Activated CD8-positive, alpha-beta memory T cell treated with anti-CD3 and anti-CD28 coated beads, Interleukin-2, amount 50 U/mL, for 1 hour (primary cell): ENCODE data around the gene EGR4.
"Not testable (repeated sequence)": the region's sequence is repeated elsewhere in the genome, so short reads cannot be mapped to it uniquely, and the experiment has no call there.

Experiments used
- DNase-seq: peaks from one replicate; pipeline ENCODE4 v3.0.0-alpha.2; 2020; ENCODE audit errors: extremely low read depth

EGR4 gene

DNA sequence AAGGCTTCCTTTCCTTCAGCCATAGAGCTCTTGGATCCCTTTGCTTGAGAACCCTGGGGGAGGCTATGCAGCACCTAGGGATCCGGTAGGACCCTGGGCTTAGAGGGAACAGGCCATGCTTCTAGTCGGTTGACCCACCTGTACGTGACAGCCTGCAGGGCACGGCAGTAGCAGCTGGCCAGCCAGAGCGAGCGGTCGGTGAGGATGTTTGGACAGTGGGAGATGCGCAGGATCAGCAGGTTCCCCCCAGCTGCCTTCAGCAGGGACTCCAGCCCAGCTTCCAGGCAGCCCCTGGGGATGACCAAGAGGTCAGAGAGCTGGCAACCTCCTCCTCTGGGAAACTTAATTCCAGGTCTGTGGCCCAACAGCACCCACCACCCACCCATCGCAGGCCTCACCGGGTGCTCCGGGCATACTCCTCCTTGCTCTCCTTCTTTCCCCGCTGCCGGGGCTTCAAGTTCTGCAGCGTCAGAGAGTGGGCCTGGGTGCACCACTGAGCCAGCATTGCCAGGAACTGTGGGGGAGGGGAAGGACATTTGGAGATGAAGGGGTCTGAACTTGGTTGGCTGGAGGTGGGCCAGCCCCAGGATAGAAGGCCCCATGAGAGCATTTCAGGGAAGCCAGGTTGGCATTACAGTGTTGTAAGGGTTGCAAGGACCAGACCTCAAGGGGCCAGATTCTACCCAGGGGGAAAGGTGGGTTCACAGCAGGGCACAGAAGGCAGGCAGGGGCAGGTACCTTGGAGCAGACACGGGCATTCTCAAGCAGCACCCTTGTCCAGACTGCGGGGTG, 29.6 kb downstream of the EGR4 start:
- no peak for DNase-seq

DNA sequence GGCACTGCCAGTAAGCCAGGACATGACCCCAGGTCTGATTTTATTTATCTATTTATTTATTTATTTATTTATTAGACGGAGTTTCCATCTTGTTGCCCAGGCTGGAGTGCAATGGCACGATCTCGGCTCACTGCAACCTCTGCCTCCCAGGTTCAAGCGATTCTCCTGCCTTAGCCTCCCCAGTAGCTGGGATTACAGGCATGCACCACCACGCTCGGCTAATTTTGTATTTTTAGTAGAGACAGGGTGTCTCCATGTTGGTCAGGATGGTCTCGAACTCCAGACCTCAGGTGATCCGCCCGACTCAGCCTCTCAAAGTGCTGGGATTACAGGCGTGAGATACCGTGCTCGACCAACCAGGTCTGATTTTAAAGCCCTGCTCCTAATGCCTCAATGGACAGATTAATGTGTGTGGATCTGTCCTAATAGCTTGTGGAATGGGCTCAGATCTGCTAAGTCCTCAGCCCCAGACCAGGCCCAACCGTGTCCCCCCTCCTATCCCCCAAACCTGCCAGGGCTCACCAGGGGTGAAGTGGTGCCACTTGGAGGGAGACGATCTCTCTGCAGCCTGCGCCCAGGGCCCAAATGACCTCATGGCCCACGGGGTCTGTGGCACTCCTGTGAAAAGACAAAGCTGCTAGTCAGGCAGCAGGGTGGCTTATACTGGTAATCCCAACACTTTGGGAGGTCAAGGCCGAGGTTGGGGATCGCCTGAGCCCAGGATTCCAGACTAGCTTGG, 30.5 kb downstream of the EGR4 start:
- not testable (repeated sequence) for DNase-seq

DNA sequence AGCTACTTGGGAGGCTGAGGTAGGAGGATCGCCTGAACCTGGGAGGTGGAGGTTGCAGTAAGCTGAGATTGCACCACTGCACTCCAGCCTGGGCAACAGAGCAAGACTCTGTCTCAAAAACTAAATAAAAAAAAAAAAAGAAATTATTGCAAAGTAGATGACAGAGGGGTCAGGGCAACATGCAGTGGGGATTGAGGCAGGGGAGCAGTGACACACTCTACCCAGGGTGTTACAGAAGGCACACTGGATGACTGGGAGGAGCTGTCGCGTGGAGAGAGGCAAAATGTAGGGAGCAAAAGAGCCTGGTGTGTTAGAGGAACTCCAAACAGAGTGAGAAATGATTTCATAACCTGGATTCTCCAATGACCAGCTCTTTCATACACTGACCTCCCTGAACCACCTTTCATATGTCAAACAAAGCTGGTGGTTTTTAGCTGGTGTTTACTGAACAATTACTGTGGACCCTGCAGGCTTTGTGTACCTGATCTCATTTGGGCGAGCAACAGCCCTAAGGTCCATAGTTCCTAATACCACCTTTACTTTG, 31.2 kb downstream of the EGR4 start:
- DNase-seq: no peak

DNA sequence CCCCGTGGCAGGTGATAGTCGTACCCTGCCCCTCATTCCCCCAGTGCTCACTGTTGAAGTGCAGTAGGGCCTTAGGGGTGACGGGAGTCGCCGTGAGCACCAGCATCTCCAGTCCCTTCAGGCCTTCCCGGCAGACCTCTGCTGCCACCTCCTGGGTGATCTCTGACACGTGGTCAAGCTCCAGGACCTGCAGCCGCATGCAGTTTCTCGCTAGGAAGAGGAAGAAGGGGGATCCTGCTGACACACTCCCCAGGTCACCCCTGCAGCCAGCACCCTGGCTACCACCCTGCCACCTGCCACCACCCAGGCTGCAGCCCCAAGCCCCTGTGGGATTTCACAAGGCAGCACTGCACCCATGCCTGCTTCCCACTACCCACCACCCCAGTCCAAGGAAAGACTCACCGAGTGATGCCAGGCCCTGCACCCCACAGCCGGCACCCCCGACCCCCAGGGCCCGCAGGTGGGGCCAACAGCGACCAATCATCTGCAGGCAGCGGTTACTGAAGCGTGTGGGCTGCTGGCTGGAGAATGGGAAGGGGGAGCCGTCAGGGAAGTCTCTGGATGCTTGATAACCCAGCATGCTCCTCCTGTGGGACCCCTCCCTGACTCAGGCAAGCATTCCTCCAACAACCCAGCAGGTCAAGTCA, 32.9 kb downstream of the EGR4 start:
- DNase-seq: no peak

DNA sequence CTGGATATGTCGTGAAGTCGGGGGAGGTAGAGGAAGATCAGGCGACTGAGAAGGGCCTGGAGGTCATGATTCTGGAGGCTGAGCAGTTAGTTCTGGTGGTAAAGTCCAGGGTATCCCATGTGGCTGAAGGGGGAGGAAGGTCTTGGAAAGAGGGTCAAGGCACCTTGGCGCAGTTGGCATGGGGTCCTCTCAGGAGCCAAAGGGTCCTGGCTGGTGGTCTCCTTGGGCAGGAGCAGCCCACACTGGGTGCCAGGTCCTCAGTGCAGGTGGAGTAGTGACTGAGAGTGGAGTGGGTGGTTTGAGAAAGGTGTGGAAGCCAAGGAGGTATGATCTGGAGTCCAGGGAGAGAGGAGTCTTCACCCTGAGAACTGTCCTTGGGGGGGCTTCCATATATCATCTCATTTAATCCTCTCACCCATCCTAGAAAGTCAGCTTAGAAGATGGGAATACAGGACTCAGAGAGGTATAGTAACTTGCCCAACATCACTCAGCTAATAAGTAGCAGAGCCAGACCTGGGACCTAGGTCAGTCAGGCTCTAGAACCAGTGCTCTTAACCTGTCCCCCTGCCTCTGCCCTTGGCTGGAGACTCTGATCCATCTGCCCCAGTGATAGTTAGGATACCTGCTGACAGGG, 33.5 kb downstream of the EGR4 start:
- no peak for DNase-seq

DNA sequence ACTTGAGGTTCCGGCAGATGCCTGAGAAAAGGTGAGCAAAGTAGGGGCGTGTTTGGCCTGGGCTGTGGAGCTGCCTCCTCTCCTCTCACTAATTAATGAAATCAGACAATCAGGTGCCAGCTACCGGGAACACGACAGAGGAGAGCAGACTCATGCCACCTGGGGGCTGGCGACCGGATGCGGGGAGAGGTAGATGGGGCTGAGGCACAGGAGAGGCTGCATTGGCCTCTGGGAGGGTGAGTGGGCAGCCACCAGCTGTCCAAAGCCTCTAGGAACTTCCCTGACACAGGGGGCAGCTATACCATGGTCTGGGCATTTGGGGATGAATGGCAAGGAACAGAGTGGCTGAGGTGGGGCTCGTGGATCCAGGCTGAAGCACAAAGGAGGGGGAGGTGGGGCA, 34.1 kb downstream of the EGR4 start:
- DNase-seq: no peak

DNA sequence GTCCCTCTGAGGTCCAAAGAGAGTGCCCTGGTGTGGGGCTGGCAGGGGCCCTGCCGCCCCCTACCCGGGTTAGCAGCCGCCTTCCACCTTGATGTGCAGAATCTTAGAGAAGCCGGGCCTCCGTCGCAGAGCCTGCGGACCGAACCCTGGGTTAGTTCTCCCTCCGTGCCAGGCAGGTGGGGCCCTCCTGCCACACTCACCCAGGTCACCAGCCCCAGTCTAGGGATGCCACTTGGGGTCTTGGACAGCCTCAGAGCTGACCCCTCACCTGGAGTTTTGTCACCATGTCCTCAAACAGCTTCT, 34.5 kb downstream of the EGR4 start:
- no peak for DNase-seq

DNA sequence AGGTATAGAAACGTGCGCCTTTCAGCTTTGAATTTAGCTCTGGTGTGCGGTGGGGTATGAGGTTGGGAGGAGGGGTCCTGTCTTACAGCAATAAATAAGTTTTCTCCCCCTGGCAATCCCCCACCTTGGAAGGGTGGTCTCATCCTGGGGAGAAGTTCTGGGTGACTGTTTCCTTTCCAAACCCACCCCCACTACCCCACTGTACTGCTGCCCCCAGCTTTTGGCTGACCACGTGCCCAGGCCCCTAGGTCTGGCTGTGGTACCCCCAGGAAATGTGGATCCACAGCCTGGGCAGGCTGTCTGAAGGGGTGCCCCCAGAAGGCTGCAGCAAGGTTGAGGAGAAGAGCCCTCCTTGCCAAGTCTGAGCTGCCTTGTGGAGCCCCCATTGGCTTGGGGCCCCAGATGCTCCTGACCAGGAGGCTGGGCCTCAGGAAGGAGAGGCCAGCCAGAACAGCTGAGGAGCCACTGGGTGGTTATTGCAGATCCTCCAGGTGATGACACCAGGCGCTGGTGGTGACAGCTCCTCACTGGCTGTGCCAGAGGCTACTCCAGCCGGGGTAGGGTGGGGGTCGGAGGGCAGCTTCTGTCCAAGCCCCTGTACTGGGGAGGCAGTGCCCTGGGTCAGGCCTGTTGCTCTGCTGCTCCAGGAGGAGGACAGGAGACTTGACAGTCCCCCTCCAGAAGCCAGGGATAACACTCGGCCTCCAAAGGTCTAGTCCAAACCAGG, 35.0 kb downstream of the EGR4 start:
- DNase-seq: no peak

DNA sequence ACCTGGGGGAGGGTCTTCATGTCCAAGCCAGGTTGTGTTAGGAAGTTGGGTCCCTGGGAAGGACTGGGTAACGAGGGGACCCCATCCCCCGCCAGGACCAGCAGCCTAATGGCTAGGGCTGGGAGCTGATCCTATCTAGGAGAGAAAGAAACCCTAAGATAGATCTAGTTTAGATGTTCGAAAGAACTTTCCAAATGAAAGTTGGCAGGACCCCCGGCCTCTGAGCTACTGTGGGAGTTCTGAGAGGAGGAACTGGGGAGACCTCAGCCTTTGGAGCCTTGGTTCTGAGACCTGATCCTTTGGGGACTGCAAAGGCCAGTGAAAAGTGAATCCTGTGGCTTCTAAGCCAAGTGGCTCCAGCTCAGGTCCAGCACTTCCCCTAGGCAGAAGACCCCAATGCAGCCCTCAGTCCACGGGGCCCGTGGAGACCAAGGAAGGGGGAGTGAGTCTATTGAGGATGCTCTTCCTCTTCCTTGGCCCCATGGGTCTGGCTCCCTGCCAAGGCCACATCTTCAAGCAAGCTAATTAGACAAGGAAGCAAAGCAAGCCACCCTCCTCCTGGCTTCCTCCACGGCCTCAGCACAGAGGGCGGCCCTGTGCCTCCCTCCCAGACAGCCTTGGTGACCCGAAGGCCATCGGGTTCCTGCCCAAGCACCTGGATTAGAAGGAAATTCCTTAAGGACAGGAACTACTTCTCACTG, 35.8 kb downstream of the EGR4 start:
- DNase-seq: no peak

DNA sequence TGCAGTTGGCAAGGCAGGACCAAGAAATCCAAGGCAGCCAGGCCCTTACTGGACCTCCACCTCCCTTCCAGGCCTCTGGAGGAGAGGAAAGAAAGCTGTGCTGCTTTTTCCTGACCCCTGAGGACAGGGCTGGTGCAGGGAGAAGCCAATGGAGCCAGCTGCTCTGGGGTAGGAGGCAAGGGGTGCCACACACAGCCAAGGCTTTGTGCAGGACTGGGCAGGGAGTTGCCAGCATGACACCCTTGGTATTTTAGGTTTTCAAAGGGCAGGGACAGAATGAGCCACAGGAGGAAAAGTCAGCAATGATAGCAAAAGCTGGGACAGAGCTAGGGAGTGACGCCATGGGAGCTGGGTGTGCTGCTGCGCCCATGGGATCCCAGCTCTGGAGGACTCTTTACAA, 36.3 kb downstream of the EGR4 start:
- no peak for DNase-seq

DNA sequence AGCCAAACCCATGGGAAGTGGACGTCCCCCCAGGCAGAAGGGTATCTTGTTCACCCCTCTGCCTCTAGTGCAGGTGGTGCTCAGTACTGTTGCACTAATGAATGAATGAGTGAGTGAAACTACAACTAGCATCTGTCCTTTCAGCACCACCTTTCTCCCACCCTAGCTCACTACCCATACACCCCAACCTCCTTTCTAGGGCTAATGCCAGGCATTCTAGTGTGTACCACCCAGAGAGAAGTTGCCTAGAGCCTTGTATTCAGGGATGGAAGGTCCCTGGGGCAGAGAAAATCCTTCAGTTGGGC, 36.8 kb downstream of the EGR4 start:
- DNase-seq: no peak

DNA sequence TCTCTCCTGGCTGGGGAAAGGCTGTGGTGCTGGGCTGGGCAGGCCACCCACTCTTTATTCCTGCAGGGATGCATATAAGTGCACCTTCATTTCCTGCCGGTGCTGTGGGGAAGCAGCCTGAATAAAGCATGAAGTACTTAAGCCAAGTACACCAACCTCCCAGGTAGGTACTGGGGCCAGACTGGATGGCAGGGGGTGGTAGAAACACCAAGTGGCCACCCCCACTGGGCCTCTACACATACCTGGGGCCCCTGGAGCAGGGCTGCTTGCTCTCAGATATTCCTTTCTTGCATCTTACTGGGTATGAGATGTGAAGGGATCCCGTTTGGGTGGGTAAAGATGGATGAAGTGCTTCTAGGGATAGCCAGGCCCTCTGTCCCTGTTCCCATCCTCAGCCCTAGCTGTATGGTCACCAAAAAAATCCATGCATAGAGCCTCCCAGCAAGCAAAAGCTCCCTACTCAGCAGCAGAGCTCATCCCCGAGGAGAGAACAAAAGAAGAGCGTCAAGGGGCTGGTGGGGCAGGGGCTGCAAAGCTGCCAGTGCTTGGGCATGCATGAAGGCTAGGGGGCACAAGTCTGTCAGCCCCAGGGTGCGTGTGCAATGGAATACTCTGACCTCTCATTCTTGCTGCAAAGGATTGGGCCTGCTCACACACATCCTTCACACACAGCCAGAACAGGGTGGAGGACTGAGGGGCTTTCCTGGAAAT, 37.3 kb downstream of the EGR4 start:
- no peak for DNase-seq

DNA sequence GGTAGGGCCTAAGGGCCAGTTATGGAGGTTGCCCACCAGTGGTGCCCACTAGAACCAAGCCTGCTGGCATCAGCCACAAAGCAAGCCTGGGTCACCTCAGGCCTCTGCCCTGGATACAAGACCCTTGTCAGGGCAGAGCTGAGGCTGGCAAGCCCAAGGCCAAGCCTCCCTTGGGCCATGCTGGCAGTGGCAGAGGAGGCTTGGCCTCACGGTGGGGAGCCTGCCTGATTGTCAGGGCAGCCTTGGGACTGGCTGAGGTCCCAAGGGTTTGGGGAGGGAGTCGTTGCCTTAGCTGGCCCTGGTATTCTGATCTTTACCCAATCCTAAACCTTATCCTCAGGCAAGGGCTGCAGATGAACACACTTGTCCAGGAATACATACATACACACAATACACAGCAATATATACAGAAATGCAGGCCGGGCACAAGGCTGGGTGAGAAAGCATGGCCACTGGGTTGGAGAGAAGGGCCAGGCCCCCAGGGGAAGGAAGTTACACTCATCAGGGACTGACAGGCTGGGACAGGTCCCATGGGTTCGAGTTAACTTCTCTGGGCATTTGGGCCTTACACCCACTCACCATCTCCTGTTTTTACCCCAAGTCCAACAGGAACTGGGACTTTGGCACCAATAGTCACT, 38.2 kb downstream of the EGR4 start:
- DNase-seq: no peak

DNA sequence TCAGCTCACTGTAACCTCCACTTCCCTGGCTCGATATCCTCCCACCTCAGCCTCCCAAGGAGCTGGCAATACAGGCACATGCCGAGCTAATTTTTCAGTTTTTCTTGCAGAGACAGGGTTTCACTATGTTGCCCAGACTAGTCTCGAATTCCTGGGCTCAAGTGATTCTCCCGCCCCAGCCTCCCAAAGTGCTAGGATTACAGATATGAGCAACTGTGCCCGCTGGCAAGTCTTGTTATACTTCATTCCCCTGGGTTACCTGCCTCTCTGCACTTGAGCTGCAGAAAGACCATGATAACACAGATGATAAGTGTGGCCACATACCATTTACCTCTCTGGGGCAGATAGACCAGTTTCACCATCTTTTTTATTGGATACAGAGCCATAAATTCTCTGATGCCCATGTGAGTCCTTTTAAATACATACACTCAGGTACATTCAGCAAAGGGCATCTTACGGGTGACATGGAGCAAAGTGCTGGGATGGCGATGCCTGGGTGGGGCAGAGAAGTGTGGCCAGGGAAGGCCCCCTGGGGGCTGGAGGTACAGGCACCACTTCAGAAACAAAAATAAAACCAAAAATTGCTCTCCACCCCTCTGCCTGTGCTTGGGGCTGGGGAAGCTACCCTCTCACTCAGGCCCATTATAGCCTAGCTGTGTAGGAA, 38.9 kb downstream of the EGR4 start:
- no peak for DNase-seq

DNA sequence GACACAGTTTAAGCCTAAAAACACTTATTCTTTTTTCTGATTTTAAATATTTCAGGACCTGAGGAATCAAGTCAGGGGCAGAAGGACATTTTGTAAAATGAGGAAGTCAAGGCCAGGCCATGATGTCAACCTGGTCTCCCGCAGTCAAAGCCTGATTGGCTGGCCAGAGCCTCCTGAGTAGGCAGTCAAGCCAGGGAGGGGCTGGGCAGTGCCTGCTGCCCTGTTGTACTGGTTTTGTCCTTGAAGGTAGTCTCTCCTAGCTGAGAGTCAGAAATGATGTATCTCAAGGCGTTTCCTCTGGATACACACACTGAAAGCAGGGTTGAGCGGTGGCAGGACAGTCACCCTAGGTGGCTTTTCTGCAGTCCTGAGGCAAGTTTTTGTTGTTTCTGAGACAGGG, 39.4 kb downstream of the EGR4 start:
- no peak for DNase-seq

DNA sequence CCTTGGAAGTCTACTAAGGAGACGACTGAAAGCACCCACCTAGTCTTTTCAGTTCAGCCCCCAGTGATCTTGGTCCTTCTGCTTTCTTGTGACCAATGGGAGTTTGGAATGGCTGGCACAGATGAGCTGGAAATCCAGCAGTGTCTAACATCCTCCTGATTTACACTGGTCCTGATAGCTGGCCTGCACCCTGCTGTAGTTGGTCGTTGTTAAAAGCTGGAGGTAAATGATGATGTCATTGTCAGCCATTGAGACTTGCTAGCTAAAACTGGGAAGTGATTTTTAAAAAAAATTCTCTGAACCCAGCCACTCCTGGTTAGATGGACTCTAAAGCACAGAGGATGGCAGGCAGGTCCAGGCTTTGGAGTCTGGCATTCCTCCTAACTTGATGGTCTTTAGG, 39.9 kb downstream of the EGR4 start:
- no peak for DNase-seq

DNA sequence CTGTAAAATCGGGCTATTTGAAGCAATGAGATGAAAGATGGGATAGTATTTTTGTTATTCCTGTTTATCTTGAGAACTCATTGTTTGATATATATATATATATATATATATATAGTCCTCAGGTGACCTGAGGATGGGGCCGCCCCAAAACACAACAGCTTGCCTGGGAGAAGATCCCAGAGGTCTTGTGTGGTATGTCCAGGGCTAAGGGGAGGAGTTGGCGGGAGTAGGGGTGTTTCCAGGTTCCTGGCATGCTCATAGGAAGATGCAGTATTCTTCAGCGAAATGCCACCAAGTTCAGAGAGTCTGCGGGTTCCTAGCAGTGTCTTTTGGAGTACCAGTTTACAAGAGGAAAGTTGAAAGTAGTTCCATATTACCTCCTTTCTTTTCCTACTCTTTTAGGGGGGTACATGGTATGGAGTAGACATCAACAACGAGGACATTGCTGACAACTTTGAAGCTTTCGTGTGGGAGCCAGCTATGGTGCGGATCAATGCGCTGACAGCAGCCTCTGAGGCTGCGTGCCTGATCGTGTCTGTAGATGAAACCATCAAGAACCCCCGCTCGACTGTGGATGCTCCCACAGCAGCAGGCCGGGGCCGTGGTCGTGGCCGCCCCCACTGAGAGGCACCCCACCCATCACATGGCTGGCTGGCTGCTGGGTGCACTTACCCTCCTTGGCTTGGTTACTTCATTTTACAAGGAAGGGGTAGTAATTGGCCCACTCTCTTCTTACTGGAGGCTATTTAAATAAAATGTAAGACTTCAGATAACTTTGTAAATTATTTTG, 40.9 kb downstream of the EGR4 start:
- DNase-seq: no peak
